ENCODE data around the gene RIN1. TPM values are rescaled to one million over a fixed set of nuclear protein-coding genes. Genes with fewer than 3 reads are reported as not detected.
"Not testable (repeated sequence)": the region's sequence is repeated elsewhere in the genome, so short reads cannot be mapped to it uniquely, and the experiment has no call there.

RIN1 gene
- 1 to 10 TPM; 1.3 TPM for total RNA-seq

- CTCF ChIA-PET: interaction anchor here (0.5 to 8.7 kb wide), 11 partner anchors 8 to 53 kb away, joined by 3 to 194 read pairs (median 5); partner anchors contain the start of genes BRMS1, CD248 and YIF1A
- Mint-ChIP-seq H3K27me3 (ENCODE audit: low read depth) (no peaks in the 10 kb centered on the region), H3K9me3 (ENCODE audit: insufficient read depth) (no peaks in the 10 kb centered on the region), H3K27ac (peak within 1 kb of the TSS; percentile 80), H3K36me3 (ENCODE audit: low read depth) (peaks cover 28% of the 10 kb centered on the region), H3K4me1 (ENCODE audit: low read depth) (peaks cover 40% of the 10 kb centered on the region), H3K4me3 (peak within 1 kb of the TSS; percentile 50)
- DNase-seq (peak; percentile 82), ATAC-seq (peak; percentile 80)
- POLR2A ChIA-PET: interaction anchor here (0.6 to 3.2 kb wide), 5 partner anchors 10 to 836 kb away, joined by 3 to 25 read pairs (median 9); partner anchors contain the start of gene CD248
These were observed at the start of gene RIN1 for GRCh38 chr11:66336234-66337102. Gene RIN1, minus strand, starts transcription at chr11:66336434. Its CDS starts 32 bp downstream, at chr11:66336402.

- H3K9me3 Mint-ChIP-seq (ENCODE audit: insufficient read depth); H3K36me3 Mint-ChIP-seq (ENCODE audit: low read depth); H3K27me3 Mint-ChIP-seq (ENCODE audit: low read depth); DNase-seq; H3K27ac Mint-ChIP-seq; H3K4me3 Mint-ChIP-seq; ATAC-seq: not testable (repeated sequence)
- ChIA-PET CTCF (interaction anchor here (1.0 to 8.1 kb wide), 7 partner anchors 11 to 74 kb away, joined by 3 to 172 read pairs (median 9); partner anchors contain the start of genes B4GAT1 and BRMS1), POLR2A (interaction anchor here (1.2 kb wide), 1 partner anchor 12 kb away, joined by 4 read pairs; no protein-coding TSS in a partner anchor)
- H3K4me1 Mint-ChIP-seq (ENCODE audit: low read depth): peaks cover 15% of the 10 kb centered on the region
These were observed 48.1 kb upstream of the RIN1 start for GRCh38 chr11:66384316-66384715.

GRCh38 chr11:66380264-66380663 is 44.0 kb upstream of the RIN1 start:
- H3K4me1 Mint-ChIP-seq (ENCODE audit: low read depth); H3K9me3 Mint-ChIP-seq (ENCODE audit: insufficient read depth); H3K36me3 Mint-ChIP-seq (ENCODE audit: low read depth); H3K27me3 Mint-ChIP-seq (ENCODE audit: low read depth); H3K4me3 Mint-ChIP-seq; H3K27ac Mint-ChIP-seq; DNase-seq; POLR2A ChIA-PET; ATAC-seq: not testable (repeated sequence)
- CTCF ChIA-PET: interaction anchor here (0.7 to 2.0 kb wide), 2 partner anchors 9 to 69 kb away, joined by 4 to 15 read pairs; no protein-coding TSS in a partner anchor

- H3K4me3 Mint-ChIP-seq; DNase-seq; H3K27ac Mint-ChIP-seq; H3K9me3 Mint-ChIP-seq (ENCODE audit: insufficient read depth); H3K27me3 Mint-ChIP-seq (ENCODE audit: low read depth); H3K36me3 Mint-ChIP-seq (ENCODE audit: low read depth); ATAC-seq; POLR2A ChIA-PET: not testable (repeated sequence)
- peaks cover 27% of the 10 kb centered on the region for H3K4me1 Mint-ChIP-seq (ENCODE audit: low read depth)
- CTCF ChIA-PET: interaction anchor here (1.3 to 5.0 kb wide), 4 partner anchors 9 to 35 kb away, joined by 3 to 49 read pairs (median 8); no protein-coding TSS in a partner anchor
These were observed 37.6 kb upstream of the RIN1 start for GRCh38 chr11:66373690-66374287.

GRCh38 chr11:66373265-66373664 is 37.0 kb upstream of the RIN1 start:
- DNase-seq (no peak), ATAC-seq (no peak)
- peaks cover 27% of the 10 kb centered on the region for H3K4me1 Mint-ChIP-seq (ENCODE audit: low read depth)
- H3K9me3 Mint-ChIP-seq (ENCODE audit: insufficient read depth): no peaks in the 10 kb centered on the region
- peaks cover 3% of the 10 kb centered on the region for H3K36me3 Mint-ChIP-seq (ENCODE audit: low read depth)
- no peak overlapping the region for H3K27ac Mint-ChIP-seq
- ChIA-PET CTCF (interaction anchor here (1.3 to 5.0 kb wide), 6 partner anchors 9 to 61 kb away, joined by 3 to 49 read pairs (median 12); partner anchors contain the start of gene B4GAT1), POLR2A (no interaction called here)
- H3K4me3 Mint-ChIP-seq: peak overlapping the region; percentile 1
- H3K27me3 Mint-ChIP-seq (ENCODE audit: low read depth): peaks cover 6% of the 10 kb centered on the region

- peak; percentile 91 for DNase-seq
- Mint-ChIP-seq H3K4me3 (peak within 1 kb of the TSS; percentile 86), H3K27me3 (ENCODE audit: low read depth) (peaks cover 3% of the 10 kb centered on the region), H3K4me1 (ENCODE audit: low read depth) (peaks cover 27% of the 10 kb centered on the region), H3K27ac (peak within 1 kb of the TSS; percentile 92), H3K36me3 (ENCODE audit: low read depth) (peaks cover 3% of the 10 kb centered on the region), H3K9me3 (ENCODE audit: insufficient read depth) (no peaks in the 10 kb centered on the region)
- peak; percentile 87 for ATAC-seq
- ChIA-PET POLR2A (interaction anchor here (0.6 to 2.4 kb wide), 14 partner anchors 12 to 294 kb away, joined by 3 to 10 read pairs (median 4); partner anchors contain the start of genes BRMS1, CCDC87, CCS and MRPL11), CTCF (interaction anchor here (1.0 to 4.7 kb wide), 8 partner anchors 9 to 60 kb away, joined by 3 to 37 read pairs (median 9); partner anchors contain the start of gene B4GAT1)
These were observed 35.6 kb upstream of the RIN1 start, which contains the start of gene SLC29A2 for GRCh38 chr11:66371627-66372415. Gene SLC29A2, minus strand, starts transcription at chr11:66371760. Its CDS starts 169 bp downstream, at chr11:66371591.

- Mint-ChIP-seq H3K36me3 (ENCODE audit: low read depth) (peaks cover 3% of the 10 kb centered on the region), H3K27me3 (ENCODE audit: low read depth) (no peaks in the 10 kb centered on the region), H3K27ac (peak overlapping the region; percentile 67), H3K9me3 (ENCODE audit: insufficient read depth) (no peaks in the 10 kb centered on the region), H3K4me3 (peak overlapping the region; percentile 51), H3K4me1 (ENCODE audit: low read depth) (peaks cover 27% of the 10 kb centered on the region)
- ATAC-seq: no peak
- ChIA-PET POLR2A (interaction anchor here (0.6 kb wide), 1 partner anchor 24 kb away, joined by 3 read pairs; the partner anchor contains the start of gene BRMS1), CTCF (interaction anchor here (3.5 to 4.7 kb wide), 2 partner anchors 20 to 58 kb away, joined by 28 to 37 read pairs; no protein-coding TSS in a partner anchor)
- DNase-seq: no peak
These were observed 33.0 kb upstream of the RIN1 start for GRCh38 chr11:66369073-66369894.

GRCh38 chr11:66368484-66368883 is 32.2 kb upstream of the RIN1 start:
- Mint-ChIP-seq H3K9me3 (ENCODE audit: insufficient read depth) (no peaks in the 10 kb centered on the region), H3K4me1 (ENCODE audit: low read depth) (peaks cover 25% of the 10 kb centered on the region), H3K4me3 (no peak overlapping the region), H3K27ac (no peak overlapping the region), H3K36me3 (ENCODE audit: low read depth) (peaks cover 3% of the 10 kb centered on the region), H3K27me3 (ENCODE audit: low read depth) (no peaks in the 10 kb centered on the region)
- POLR2A ChIA-PET: interaction anchor here (0.6 kb wide), 1 partner anchor 12 kb away, joined by 3 read pairs; no protein-coding TSS in a partner anchor
- DNase-seq (no peak), ATAC-seq (no peak)
- CTCF ChIA-PET: interaction anchor here (4.7 kb wide), 1 partner anchor 57 kb away, joined by 37 read pairs; no protein-coding TSS in a partner anchor

GRCh38 chr11:66367561-66368312 is 31.5 kb upstream of the RIN1 start:
- Mint-ChIP-seq H3K9me3 (ENCODE audit: insufficient read depth) (no peaks in the 10 kb centered on the region), H3K36me3 (ENCODE audit: low read depth) (peaks cover 3% of the 10 kb centered on the region), H3K27me3 (ENCODE audit: low read depth) (no peaks in the 10 kb centered on the region), H3K27ac (no peak overlapping the region), H3K4me3 (no peak overlapping the region), H3K4me1 (ENCODE audit: low read depth) (peaks cover 19% of the 10 kb centered on the region)
- ATAC-seq (no peak), DNase-seq (no peak)
- ChIA-PET CTCF (interaction anchor here (2.0 kb wide), 1 partner anchor 21 kb away, joined by 7 read pairs; no protein-coding TSS in a partner anchor), POLR2A (interaction anchor here (0.6 kb wide), 1 partner anchor 11 kb away, joined by 3 read pairs; no protein-coding TSS in a partner anchor)
